ACHN (cell line): Measurements from ENCODE around the gene RPL26.

Source experiments
- DNase-seq: peaks from one replicate; pipeline ENCODE4 v3.0.0-alpha.2; 2015
- in situ Hi-C: cut with HindIII; loops from 2 replicates; pipeline ENCODE4 v1.10.0; 2017; ENCODE audit warnings: low sequenced_read_pairs, low pct_ligation_motif_present, low pct_unique_long_range_greater_than_20kb

RPL26 gene

DNA sequence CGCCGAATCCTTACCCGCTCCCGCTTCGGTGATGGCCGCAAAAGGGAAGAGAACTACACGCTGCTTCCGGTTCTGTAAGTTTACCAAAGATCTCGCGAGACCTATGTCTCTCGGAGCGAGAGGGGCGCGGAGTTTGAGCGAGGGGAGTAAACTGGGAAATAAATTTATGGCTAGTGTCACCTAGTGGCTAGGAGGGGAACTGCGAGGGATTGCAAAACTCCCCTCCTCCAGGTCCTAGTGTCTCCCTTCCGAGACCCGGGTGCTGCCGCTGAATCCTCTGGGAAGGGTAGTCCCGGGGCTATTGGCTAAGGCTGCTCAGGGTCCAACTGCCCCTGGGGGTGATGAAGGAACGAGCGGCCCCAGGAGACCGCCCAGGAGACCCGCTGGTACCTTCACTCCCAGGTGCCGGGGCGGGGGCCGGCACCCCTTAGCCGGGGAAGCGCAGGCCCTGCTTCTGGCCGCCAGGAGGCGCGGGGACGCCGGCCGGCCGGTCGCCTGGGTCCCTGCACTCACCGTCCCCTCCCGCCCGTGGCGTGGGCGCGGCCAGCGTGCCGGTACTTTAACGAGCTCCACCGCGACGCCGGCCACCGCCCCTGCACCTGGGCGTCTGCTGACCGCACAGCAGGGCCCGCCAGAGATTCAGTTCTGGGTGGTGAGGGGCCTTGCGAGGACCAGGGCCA is at the start of gene RPL26:
Gene RPL26 (minus strand): TSS at position 51 of the 680 bp plus-strand sequence. CDS start 883 bp downstream, outside the sequence.
- DNase-seq = peak; percentile 100
- in situ Hi-C loops = no loop called here

DNA sequence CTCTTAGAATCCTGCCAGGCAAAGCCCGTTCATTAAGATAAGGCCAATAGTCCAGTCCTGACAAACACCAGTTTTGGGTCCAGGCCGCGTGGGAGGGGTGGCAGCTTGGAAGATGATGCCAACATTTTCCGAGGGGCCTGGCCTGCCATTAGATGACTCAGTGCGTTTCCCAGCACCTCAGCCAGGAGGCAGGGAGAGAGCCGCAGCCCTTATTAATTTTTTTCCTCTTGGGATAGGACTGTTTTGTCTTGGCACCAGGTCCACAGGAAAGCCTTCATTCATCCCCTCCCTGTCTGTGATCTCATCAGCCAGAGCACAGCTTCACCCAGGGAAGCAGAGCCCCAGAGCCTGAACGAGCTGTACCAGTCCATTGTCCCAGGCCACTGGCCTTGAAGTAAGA is 48.0 kb upstream of the RPL26 start:
- DNase-seq = no peak
- in situ Hi-C loops = no loop called here

DNA sequence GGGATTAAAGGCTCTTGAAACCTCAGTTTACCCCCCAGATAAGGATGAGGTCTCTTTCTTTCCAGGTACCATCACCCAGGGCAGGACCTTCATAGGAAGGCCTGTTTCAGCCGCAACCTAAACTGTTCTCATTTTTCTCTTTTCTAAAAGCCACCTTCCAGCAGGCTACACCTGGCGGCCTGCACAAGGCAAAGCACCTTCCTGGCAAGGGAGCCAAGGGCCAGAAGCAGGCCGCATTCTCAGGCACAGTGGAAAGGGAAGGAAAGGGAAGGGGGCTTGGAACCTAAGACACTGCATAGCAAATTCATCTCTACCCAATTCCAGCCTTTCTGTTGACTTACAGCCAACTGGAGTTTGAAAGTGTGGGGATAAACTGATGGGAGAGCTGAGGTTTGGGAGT is 43.8 kb upstream of the RPL26 start:
- in situ Hi-C loops = no loop called here
- no peak for DNase-seq

DNA sequence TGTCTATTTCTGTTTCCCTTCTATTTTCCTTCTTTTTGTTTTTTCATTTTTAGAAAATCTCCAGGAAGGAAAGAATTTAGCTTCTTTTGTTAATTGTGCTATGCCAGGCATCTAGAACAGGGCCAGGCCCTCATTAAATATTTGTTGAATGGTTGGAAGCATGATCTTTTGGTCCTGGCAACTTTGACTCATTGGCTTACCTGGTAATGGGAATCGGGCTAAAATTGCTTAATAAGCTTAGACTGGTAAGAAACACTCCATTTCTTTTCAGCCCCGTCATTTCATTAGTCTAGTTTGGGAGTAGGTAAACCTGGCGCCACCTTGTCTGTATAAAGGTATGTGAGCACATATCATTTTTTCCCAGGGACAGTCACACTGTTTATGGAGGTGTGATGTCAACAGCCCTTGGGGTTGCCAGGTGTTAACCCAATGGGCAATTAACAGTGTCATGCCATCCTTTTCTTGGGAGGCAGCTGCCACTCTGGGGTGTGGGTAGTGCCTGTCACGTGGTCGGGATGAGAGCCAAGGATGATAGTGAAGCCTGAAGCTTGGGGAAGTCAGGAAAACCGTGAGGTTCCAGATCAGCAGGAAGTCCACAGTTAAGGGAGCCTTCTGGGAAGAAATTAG is 43.2 kb upstream of the RPL26 start:
- DNase-seq = no peak
- in situ Hi-C loops = no loop called here

DNA sequence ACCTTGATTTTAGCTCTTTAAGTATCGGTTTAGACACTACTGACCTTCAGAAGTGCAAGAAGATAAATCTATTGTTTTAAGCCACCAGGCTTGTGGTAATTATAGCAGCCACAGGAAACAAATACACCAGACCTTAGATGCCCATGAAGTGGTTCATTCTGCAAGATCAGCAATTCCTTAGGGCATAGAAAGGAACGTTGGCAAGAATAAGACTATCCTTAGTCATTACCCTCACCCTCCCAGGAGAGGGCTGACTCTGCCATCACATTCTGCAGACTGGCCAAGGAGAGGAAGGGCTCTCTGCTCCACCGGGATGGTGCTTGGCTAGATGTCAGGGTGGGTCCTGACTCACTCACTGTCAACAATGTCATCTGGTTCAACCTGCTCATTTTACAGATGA is 38.6 kb upstream of the RPL26 start:
- no peak for DNase-seq

DNA sequence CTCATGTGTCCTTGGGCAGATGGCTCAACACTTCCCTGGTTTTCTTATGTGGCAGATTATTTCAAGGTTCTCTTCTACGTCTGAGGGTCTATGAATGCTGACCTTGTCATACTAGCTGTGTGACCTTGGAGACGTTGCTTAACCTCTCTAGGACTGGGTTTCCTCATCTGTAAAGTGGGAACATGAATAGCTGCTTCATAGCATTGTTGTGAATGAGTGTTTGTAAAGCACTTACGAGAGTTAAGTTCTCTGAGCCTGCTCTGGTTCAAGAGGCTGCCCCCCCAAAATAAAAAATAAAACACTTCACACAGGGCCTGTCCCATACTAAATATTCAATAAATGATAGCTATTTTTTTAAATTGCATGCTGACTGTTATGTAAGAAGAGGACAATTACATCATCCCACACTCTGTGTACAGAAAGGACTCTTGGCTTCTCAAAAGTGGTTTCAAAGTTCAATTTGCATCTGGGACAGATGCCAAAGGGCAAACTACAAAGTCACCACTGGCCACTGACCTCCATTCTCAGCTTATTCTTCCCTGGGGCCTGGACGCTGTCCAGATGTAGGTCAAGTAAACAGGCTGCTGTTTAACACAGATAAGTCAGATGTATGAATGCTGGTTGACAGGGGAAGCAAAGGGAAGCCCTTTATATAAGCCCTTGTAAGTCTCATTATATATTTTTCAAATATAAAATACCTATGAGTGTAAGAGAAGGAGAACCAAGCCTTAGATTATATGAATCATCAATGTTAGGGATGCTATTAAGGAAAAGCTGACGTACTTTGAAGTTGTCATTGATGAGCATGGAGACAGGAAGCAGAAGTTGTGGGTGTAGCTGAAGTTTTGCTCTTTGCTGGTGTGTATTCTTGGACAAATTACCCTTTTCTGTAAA is 37.3 kb upstream of the RPL26 start:
- in situ Hi-C loops = no loop called here
- DNase-seq = no peak

More for the DNA sequence above, 38.6 kb upstream of the RPL26 start:
- in situ Hi-C loops = no loop called here

DNA sequence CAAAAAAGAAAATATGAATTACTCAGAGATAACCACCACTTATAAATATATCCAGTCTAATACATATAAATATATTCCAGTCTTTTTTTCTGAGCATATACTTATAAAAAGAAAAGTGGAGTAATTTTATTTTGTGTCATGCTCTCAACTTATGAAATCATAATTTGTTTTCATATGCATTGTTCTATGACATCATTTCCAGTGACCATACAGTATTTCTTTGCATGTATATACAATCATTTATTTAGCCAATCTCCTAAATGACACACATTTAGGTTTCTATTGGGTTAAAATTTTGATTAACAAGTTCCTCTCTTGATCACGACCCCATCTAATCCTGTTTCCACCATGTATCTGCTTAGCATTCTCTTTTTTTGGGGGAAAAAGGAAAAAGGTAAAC is 36.3 kb upstream of the RPL26 start:
- in situ Hi-C loops = no loop called here
- no peak for DNase-seq

DNA sequence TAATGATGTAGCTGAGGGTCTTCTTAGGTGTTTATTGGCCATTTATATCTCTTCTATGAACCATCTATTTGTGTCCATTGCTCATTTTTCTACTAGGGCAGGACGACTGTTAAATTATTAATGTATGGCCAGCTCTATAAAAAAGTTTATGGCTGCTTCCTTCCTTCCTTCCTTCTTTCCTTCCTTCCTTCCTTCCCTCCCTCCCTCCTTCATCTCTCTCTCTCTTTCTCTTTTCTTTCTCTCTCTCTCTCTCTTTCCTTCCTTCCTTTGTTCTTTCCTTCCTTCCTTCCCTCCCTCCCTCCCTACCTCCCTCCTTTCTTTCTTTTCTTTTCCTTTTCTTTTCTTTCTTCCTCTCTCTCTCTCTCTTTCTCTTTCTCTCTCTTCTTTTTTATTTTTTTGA is 35.5 kb upstream of the RPL26 start:
- no peak for DNase-seq
- in situ Hi-C loops = no loop called here

DNA sequence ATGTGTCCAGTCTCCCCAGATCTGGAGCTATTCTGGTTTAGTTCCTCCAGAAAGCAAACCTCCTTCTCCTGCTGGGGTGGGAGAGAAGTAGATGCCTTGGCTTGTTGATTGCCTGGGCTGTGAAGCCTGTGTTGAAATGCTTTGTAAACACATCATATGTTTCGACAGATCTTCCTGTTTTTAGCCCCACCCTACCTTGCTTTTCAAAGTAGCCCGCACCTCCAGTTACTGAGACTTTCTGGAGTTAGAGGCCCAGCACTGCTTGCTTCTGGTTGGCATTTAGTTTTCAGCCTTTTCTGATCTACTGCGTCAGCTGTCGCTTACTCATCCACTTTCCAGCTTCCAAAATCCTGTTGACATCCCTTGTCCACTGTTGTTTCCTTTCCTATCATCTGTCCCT is 34.8 kb upstream of the RPL26 start:
- in situ Hi-C loops = no loop called here

DNA sequence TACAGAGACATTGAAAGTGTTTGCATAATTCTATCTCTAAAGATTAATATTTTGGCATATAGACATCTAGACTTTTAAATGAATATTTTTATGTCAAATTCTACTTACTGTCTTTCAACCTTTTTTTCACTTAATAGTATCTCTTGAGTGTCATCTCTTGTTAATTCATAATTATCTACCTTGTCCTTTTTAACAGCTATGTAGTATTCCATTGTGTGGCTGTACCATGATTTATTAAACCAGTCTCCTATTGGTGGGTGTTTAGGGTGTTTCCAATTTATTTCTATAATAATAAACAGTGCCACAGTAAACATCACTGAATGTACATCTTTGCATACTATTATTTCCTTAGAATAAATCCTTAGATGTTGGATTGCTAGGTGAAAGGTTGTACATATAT is 30.9 kb upstream of the RPL26 start:
- in situ Hi-C loops = no loop called here
- DNase-seq = no peak

More for the DNA sequence above, 34.8 kb upstream of the RPL26 start:
- DNase-seq = no peak

DNA sequence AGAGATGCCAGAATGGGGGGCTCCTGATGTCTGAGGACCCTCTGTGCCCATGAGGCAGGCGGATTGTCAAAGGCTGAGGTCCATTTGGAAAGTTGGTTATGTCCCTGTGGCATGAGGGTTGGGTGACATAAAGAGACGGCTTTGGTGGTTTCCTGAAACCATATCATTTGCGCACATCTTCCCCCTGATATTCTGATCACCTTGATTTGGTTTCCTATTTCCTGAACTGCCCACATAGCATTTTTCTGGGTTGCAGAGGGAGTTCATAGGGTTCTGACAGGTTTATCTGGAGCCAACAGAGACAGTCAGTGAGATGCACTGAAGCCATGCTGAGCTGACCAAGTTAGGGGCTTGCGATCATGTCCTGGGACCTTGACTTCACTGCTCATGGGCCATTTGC is 30.3 kb upstream of the RPL26 start:
- DNase-seq = no peak
- in situ Hi-C loops = no loop called here

DNA sequence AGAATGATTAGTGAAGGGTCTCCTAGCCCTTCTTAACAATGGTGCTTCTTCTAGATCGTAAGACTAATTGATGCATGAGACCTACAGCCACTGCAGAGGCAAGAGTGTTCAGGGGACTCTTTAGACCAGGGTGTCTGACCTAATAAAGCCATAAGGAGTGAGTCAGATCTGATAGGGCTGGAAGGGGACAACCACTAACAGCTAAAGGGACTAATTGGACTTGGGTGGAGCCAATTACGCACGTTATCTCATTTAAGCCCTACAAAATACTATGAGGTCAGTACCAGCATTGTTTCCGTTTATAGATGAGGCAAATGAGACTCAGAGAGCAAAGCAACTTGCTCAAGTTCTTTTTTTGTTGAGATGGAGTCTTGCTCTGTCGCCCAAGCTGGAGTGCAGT is 29.1 kb upstream of the RPL26 start:
- DNase-seq = no peak
- in situ Hi-C loops = no loop called here

DNA sequence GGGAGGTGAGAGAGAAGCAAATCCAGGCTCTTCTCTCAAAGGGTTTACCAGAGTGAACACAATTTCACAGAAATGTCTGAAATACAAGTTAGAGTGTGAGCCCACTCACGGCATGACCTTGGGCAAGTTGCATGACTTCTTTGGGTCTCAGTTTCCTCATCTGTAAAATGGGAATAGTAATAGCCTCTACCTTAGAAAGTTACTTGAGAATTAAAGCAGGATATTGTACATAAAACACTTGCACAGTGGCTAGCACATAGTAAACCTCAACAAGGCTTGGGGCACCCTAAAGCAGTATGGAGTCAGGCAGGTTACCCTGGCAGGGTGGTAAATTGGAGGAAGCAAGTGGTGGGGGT is 27.9 kb upstream of the RPL26 start:
- in situ Hi-C loops = no loop called here
- no peak for DNase-seq

DNA sequence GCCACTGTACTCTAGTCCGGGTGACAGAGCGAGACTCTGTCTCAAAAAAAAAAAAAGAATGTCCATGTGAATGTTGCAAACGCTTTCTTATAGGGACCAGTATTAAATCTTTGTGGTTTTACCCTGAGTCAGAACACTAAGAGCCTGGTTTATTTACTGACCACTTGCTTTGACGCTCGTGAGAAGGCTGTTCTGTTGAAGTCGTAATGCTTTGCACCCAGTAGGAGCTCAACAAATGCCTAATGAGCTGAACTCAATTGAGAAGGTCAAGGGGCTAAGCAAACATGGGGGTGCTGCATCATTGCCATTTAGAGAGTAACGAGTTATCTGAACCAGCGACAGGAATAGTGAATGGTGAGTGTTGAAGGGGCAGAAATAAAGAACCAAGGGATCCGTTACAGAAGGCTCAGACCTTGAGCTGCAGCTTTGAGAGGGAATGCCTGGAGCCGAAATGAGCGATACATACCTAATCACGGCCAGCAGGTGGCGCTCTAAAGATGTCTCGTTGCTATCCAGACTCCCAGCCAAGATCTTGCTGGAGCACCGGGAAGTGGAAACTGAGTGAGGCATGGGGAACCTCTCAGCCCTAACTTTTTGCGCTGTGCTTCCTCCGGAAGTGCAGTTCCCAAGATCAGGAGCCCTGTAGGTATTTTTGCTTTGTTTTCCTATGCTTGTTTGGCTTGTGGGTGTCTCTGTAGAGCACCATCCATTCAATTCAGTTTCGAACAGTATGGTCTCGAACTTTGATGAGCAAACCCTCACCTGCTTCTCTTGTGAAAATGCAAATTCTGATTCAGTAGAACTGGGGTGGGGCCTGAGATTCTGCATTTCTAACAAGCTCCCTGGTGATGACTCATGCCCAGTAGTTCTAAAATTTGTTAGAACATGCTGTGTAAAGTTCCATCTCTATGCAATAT is 27.2 kb upstream of the RPL26 start:
- in situ Hi-C loops = no loop called here
- peak; percentile 89 for DNase-seq

DNA sequence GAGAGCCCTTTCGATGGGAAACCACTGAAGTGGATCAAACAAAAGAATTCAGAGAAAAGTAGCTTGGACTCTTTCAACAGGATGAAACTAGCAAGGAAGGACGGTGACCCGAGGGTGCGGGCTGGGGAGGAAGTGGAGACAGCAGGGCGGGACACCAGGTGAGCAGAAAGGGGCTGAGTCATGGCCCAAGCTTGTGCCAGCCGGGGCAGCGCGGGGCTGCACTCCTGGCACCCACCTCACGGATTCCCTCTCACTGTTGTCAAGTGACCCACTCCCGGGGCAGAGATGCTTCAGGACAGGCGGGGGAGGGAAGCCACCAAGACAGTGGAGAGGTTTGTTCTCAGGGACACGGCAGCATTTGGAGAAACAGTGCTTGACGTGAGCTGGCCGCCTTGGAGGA is 25.4 kb upstream of the RPL26 start:
- in situ Hi-C loops = no loop called here
- no peak for DNase-seq

DNA sequence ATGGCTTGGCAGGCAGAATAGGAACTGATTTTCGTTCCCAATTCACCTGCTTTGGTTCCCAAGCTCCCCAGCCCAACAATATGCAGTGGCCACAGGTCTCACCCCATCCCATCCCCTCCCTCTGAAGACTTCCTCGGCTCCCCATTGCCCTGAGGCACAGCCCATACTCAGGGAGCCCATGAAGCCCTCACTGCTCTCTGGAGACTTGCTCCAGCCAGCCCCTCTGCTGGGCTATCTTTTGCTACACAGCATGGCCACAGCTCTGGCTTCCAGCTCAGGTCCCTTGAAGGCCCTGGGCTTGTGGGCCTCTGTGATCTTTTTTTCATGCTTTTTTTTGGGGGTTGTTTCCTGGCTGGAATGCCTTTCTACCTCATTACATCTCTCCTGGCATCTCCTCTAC is 23.2 kb upstream of the RPL26 start:
- in situ Hi-C loops = no loop called here
- DNase-seq = no peak

DNA sequence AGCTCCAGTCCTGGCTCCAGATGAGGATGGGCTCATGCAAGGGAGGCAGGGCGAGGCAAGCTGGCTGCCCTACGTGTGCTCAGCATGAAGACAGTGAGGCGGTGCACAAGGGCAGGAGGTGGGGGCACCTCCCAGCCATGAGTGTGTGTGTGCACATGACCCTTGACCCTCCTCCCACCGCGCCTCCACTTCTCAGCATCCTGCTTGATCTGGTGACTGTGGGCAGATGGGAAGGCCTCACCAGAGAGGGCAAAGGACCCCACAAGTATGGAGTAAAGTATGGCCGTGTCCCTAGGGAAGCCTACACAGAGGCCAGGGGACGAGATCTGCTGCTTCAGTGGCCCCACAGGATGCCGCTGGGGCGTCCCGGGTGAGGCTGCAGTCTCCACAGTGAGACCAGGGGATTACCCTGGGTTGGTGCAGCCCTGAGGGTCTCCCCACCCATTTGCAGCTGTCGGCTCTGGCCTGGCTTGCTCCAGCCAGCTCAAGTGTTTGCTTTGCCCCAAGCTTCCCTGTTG is 22.6 kb upstream of the RPL26 start:
- DNase-seq = no peak
- in situ Hi-C loops = no loop called here

DNA sequence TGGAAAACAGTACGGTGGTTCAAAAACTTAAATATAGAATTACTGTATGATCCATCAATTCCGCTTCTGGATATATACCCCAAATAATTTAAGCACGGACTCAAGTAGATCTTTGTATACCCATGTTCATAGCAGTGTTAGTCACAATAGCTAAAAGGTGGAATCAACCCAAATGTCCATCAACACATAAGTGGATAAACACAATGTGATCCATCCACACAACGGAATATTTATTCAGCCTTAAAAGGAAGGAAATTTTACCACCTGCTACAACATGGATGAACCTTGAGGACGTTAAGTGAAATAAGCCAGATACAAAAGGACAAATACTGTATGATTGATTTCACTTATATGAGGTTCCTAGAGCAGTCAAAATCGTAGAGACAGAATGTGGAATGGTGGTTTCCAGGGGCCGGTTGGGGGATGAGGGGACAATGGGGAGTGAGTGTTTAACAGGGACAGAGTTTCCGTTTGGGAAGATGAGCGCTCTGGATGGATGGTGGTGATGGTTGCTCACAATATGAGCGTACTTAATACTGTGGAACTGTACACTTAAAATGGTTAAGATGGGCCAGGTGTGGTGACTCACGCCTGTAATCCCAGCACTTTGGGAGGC is 20.0 kb upstream of the RPL26 start:
- in situ Hi-C loops = no loop called here
- DNase-seq = no peak
